Measurements from ENCODE around the gene ARSD.
"Not testable (repeated sequence)": the region's sequence is repeated elsewhere in the genome, so short reads cannot be mapped to it uniquely, and the experiment has no call there.

ARSD gene, protein sequence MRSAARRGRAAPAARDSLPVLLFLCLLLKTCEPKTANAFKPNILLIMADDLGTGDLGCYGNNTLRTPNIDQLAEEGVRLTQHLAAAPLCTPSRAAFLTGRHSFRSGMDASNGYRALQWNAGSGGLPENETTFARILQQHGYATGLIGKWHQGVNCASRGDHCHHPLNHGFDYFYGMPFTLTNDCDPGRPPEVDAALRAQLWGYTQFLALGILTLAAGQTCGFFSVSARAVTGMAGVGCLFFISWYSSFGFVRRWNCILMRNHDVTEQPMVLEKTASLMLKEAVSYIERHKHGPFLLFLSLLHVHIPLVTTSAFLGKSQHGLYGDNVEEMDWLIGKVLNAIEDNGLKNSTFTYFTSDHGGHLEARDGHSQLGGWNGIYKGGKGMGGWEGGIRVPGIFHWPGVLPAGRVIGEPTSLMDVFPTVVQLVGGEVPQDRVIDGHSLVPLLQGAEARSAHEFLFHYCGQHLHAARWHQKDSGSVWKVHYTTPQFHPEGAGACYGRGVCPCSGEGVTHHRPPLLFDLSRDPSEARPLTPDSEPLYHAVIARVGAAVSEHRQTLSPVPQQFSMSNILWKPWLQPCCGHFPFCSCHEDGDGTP

DNA sequence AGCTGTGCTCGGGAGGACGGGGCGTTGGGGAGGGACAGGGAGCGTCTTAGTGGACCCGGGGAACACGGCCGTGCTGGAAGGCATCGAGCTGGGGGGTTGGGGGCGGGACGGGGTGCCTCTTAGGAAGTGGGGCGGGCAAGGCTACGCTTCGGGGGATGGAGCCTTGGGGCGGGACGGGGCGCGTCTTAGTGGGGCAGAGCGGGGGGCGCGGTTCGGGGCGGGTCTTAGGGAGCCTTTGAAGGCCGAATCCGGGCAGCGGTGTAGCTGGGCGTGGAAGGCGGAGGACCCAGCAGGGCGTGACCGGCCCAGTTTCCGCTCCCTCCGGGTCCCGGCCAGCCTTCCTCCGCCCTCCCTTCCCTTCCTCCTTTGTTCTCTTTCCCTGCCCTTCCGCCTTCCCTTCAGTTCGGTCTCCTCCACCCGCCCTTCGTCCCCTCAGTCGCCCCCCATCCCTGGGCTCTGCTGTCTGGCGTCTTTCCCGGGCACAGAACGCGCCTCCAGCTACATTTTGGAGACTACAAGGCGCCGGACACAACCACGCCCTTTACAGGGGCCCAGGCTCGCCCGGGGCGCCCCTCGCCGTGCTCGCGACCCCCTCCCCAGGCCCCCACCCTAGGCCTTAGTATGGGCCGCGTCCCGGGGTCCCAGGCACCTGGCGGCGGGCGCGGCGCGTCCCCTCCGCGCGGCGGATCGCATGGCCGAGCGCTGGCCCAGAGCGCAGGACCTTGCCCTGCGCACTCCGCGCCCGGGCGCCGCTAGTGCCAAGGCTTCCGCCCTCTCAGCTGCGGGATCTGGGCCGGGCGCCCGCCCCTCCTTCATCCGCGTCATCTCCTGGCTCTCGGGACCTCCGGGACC lies at the start of gene ARSD:
Gene ARSD, minus strand, starts transcription at position 757 of the 852 bp plus-strand sequence. Its CDS starts 64 bp downstream, at position 693.
- DNase-seq: peak; percentile 19

DNA sequence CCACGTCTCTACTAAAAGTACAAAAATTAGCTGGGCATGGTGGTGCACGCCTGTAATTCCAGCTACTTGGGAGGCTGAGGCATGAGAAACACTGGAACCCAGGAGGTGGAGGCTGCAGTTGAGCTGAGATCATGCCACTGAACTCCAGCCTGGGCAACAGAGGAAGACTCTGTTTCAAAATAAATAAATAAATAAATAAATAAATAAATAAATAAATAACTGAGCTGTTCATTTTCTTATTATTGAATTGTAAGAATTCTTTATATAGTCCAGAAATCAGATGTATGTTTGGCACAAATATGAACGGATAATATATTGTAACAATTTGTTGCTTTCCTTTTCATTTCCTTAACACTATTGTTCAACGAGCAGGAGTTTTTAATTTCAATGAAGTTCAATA lies 49.5 kb upstream of the ARSD start:
- DNase-seq: not testable (repeated sequence)

DNA sequence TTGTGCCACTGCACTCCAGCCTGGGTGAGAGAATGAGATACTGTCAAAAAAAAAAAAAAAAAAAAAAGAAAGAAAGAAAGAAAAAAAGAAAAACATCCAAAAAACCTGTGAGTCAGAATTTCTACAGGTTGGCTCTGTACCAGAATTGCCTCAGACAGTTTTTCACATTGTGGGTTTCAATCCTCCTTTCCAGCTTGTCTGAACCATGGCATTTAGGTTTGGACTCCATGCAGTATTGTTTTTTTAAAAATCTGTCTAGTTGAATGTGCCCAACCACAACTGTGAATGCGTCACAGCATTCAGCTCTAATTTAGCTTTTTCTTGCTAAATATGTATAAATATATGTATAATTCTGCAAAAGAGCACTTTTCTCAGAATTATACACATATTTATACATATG lies 45.8 kb upstream of the ARSD start:
- DNase-seq: no peak

DNA sequence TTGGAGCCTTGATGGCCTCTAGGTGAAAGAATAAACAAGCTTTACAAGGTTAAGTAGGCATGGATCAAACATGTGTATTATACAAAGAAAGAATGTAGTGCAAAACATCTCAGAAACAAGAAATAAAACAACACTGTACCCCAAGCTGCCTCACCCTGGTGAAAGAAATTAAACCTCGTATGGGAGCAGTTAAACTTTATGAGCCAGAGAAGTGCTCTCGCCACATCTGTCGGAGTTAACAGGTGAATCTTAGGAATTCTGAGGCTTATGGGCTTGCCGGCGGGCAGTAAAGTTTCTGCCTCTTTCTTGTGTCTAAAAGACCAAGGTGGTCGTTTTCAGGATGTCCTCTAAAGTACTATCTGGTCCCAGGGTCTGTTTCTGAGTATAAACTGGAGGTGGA lies 43.3 kb upstream of the ARSD start:
- DNase-seq: no peak

DNA sequence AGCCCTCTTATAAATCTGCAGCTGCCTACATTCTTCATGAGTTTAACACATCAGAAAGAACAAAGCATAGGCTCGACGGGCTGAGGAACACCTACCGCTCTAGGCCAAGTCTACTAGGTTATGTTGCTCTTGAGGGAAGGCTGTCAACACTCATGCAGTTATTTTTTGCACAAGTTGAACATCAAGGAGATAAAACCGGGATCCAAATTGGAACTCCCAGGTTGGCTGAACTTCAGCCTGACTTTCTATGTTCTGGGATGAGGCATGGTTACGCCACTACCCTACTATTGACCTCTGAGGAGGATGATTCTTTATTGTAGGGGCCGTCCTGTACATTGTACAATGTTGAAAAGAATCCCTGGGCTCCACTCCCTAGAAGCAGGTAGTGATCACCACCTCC lies 39.9 kb upstream of the ARSD start:
- DNase-seq: no peak

DNA sequence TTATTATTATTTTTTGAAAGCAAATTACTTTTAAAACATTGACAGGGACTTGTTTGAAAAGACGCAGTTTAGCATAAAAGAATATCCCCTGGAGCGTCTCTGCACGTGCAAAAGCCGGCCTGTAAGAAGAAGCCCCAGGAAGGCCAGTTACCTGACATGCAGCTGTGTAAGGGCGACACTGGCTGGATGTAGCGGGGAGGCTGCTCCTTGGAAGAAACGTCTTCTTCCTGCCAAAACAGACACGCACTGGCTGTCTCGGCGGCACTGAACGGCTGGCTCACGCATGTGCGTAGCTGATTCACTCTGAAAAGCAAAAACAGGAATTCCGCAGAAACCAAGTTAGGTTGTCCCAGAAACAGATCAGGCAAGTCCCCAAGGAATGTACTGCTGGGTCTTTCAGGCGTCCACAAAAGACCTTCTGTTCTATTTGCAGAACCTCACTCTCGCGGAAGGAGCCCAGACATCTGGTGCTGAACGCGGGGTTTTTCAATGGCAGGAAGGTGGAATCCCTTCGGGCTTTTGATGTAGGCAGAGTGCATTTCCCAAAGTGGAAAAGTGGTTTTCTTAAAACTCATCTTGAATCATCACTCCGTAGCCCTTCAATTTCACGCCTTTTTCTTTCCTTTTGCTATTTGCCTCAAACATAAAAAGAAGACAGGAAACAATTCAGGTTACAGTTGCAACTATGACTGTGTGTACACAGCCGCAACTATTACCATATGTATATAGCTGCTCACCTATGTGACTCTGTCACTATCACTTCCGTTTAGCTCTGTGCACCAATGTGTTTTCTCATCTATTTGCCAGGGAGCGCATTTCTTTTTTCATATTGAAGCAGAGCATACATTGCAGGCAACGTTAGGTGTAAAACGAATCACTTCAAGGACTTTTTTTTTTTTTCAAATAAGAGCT lies 39.1 kb upstream of the ARSD start:
- DNase-seq: peak; percentile 5

DNA sequence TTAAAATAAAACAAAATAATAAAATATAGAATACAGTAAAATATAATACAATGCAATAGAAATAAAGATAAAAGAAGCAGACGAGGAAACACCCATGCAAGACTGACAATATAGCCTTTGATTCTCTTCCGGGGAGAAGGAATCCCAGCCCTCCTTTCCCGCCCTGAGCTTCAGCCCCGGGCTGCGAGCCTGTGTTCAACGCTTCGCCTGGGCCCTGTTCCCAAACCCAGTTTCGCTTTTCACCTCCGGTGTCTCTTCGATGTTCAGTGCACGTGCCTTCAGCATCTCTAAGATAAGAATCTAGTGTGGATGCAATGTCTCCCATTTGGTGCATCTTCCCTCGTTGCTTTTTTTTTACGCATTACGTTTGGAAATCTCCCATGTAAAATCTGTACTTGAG lies 38.4 kb upstream of the ARSD start:
- DNase-seq: no peak

DNA sequence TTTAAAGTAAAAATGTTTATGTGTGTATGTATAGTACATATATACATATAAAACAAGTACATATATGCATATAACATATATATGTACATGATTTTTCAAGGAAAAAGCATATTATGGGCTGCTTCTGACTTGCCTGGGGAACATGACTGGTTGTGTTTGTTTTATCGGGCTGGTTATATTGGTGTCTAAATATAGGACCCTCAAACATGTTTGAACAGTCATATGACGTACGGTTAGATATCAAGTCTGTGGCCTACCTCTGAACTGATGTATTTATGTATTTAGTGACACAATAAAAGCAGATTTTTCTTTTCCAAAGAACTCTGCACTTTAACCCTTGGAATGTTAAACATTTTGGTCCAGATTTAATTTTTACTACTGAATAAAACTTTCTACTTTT lies 37.9 kb upstream of the ARSD start:
- DNase-seq: no peak

DNA sequence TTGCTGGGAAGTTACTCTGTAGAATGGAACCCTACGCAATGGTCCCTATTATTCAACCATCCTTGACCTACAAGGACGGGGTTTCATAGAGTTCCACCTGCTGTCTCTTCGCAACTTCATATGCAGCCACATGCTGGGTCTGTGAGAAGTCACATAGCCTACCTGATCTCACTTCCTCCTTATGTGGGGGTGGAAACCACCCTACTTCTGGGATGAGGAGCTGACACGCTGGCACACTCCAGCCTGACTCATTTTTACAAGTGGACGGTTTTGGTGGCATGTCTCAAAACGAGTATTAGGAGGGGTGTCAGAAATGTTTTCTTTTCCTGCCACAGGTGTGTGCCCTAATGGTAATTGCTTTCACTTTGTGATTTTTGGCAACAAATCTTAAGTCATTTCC lies 36.8 kb upstream of the ARSD start:
- no peak for DNase-seq

DNA sequence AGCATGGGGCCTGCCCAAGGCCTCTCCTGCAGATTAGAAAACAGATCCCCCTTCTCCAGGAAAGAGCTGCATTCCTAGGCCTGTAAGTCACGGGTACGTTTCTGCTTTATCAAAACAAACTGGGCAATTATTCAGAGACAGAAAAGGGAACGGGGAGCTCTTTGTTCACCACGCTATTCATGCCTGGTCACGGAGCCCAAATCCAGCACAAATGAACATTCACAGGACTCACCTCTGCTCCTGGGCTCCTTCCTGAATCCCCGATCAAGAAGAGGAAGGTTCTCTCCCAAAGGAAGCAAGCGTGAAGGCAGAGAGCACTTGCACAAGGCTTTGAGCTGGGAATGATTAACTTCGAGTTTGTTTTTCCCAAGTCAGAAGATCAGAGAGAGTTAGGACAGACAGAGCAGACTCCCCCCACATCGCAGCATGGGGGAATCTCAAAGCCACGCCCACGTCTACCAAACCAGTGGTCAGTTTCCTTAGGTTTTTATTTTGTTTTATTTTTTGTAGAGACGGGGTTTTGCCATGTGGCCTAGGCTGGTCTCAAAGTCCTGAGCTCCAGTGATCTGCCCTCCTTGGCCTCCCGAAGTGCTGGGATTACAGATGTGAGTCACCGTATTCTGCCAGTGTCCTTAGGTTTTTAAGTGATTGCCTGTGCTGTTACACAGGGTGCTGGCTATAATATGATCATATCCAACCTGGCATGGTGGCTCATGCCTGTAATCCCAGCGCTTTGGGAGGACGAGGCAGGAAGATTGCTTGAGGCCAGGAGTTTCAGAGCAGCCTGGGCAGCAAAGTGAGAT lies 35.1 kb upstream of the ARSD start:
- not testable (repeated sequence) for DNase-seq

DNA sequence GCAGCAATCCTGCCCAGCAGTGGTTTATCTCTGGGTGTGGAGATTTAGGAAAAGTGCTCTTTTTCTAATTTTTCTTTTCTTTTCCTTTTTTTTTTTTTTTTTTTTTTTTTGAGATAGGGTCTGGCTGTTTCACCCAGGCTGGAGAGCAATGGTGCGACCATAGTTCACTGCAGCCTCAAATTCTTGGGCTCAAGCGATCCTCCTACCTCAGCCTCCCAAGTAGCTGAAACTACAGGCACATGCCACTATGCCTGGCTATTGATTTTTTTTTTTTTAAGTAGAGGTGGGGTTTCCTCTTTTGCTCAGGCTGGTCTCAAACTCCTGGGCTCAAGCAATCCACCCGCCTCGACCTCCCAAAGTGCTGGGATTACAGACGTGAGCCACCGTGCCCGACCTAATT lies 34.3 kb upstream of the ARSD start:
- not testable (repeated sequence) for DNase-seq

DNA sequence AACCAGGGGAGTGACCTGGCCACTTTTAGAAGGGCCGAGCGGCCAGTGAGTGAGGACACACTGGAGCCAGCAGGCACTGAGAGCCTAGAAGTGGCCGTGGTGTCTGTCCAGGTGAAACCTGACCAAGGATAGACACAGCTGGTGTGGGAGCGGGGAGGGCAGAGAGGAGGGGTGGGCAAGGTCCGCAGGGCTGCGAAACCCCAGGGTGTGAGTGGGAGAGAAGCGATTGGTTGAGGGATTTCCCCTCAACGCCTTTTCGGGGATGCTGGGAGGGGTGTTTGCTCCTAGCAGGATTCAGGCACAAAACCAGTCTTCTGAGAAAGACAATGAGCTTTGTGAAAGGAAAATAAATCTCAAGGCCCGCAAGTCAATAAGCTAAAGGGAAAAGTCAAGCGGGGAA lies 33.2 kb upstream of the ARSD start:
- no peak for DNase-seq

DNA sequence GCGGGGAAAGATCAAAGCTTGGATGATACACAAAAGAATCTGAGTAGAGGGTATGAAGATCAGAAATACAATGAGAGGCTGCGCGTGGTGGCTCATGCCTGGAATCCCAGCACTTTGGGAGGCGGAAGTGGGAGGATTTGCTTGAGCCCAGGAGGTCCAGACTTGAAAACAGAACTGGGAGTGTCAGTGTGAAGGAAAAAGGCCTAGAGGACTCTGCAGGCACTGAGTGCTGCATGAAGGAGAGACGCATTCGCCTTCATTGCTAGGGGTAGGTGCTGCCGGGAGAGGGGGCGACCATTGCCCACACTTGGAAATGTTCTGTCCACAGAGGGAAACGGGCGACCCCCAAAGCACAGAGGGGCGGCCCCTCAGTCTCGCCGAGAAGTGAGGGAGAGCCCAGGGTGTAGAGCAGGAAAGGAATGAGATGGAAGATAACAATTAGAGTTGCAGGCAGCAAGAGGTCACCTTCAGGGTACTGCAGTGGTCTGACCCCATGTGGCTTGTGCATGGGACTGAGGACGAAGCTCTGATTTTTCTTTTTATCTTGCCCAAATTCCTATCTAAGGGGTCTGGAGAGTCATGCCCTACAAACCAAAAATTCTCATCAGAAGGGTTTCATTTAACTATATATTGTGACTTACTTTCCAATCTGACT lies 31.8 kb upstream of the ARSD start:
- DNase-seq: no peak

DNA sequence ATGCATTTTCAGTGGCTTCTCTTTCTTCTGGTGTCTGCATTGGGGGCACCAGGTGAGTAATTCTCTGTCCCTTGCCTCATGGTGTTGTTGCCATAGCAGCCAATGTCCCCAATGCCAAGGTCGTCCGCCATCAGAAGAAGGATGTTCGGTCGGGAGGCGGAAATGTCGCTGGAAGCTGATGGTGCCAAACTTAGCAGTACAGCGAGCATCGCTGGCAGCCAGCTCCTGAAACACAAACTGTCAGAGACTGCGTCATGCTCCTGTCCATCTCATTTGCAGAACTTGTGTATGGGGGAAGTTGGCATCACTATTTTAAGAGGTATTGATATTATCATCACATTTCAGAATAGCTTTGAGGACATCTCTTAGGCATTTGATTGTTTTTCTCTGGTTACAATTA lies 29.1 kb upstream of the ARSD start:
- DNase-seq: no peak

DNA sequence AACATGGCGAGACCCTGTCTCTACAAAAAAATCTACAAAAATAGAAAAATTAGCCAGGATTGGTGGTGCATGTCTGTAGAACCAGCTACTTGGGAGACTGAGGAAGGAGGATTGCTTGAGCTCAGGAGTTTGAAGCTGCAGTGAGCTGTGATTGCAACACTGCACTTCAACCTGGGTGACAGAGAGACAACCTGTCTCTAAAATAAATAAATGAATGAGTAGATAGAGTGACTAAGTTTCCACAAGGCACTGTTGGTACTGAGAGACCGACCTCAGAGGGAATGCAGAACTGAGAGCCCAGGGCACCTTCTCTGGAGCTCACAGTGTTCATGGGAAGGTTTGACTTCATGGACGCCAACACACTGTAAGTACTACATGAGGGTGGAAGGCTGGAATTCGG lies 26.7 kb upstream of the ARSD start:
- no peak for DNase-seq

DNA sequence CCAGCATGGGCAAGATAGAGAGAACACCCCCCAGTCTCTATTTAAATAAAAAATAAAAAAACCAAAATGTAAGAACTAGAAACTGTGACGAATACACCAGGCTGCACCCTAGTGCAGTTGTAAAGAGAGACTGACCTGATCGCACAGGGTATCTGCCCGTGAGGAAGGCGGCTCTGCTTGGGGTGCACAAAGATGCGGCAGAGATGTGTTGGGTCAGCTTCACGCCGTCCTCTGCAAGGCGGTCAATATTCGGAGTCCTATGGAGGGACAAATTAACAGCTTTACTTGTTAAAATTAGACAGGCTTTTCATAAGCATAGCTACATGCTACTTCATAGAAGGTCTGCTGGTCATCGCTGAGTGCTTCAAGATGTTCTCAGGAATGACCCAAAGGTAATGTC lies 26.1 kb upstream of the ARSD start:
- no peak for DNase-seq

DNA sequence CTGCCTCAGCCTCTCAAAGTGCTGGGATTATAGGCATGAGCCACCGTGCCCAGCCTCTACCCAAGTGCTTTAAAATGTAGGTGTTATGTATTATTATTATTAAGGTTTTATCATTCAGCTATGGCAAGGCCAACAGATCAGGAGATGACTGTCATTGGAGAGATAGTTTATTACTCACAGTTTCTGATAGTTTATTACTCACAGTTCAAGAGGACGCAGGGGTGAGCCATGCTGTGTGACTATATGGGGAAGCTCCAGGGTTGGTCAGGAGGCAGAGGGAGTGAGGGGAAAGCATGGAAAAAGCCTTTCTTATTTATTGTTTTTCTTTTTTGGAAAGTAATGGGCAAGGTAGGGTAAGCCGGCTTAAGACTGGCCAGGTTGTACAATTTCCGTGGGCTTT lies 25.4 kb upstream of the ARSD start:
- DNase-seq: no peak

DNA sequence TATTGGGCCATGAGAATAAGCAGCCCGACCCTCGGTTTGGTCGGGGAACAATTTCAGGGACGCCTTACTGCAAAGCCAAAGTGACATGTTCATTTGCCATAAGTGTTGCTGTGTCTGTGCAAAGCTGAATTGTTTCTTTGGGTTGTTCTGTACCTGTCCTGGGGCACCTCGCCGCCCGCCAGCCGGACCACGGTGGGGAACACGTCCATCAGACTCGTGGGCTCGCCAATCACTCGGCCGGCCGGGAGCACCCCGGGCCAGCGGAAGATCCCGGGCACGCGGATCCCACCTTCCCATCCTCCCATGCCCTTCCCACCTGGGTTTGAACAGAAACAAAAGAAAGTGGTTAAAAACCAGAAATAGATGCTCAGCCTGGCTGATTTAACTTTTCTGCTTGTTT lies 8.8 kb upstream of the ARSD start:
- DNase-seq: not testable (repeated sequence)

DNA sequence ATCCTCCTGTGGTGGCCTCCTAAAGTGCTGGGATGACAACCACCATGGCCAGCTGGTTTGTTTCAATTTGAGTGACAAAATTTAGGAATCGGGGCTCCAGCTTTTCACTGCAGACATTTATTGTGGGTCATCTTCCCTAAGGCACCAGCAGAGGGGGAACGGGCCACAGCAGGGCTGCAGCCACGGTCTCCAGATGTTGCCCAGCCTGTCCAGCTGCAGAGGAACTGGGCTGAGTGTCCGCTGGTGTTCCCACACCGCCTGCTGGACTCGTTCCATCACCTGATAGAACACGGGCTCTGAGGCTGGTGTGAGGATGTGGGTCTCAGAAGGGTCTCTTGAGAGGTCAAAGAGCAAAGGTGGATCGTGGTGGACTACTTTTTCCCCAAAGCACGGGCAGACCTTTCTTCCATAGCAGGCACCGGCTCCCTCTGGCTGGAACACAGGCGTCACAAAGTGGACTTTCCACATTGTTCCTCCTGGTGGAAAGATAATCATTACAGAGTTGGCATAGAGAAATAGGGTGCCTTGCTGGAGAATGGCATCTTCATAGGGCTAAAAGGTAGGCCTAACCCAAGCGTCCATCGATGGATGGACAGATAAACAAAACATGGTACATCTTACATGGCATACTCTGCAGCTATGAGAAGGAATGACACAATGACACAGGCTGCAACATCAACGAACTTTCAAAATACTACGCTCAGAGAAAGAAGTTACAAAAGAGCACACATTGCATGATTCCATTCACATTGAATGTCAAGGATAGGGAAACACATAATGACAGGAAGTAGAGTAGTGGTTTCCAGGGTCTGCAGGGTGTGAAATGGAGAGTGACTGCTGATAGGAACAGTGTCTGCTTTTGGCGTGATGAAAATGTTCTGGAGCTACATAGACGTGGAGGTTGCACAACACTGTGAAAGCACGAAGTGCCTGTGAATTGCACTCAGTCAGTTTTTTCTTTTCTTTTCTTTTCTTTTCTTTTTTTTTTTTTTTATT lies 5.9 kb upstream of the ARSD start:
- DNase-seq: no peak
